A673 (cell line): ENCODE data around the gene CAST.

Experiments used
- EZH2 ChIP-seq: fragments of 200-600 bp; sonication (generic); IDR thresholded peaks from 2 replicates; pipeline ENCODE4 v1.6.1; 2017; ENCODE audit warnings: borderline replicate concordance, low read depth, mild to moderate bottlenecking, mixed read lengths, antibody characterized with exemption, low read length; ENCODE audit not compliant: poor library complexity, severe bottlenecking
- TF ChIP-seq, protein P1 (sequence below): fragments of 300-800, 200-600 bp; sonication (generic); conservative IDR thresholded peaks from 2 replicates; pipeline ENCODE4 v1.5.1; 2017; ENCODE audit warnings: low read depth, mild to moderate bottlenecking, antibody characterized with exemption, low read length, moderate library complexity, mixed read lengths

DNA sequence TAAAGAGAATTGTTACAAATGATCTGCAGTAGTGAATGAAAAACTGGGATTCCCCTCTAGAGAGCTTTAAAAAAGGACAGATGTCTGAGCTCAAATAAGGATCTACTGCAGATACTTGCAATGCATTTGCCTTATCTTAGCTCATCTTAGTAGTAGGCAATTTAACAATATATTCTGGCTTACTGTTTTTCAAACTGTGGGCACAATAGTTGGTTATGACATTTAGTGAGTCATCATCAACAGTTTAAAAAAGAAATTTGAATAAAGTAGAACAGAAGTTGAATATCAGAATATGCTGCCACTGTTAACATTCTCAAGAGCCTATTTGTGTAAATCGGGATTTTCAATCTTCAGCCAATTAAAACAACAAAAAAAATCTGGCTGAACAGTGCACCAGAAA lies 6.7 kb upstream of the CAST start:
- TF ChIP-seq, protein P1, sequence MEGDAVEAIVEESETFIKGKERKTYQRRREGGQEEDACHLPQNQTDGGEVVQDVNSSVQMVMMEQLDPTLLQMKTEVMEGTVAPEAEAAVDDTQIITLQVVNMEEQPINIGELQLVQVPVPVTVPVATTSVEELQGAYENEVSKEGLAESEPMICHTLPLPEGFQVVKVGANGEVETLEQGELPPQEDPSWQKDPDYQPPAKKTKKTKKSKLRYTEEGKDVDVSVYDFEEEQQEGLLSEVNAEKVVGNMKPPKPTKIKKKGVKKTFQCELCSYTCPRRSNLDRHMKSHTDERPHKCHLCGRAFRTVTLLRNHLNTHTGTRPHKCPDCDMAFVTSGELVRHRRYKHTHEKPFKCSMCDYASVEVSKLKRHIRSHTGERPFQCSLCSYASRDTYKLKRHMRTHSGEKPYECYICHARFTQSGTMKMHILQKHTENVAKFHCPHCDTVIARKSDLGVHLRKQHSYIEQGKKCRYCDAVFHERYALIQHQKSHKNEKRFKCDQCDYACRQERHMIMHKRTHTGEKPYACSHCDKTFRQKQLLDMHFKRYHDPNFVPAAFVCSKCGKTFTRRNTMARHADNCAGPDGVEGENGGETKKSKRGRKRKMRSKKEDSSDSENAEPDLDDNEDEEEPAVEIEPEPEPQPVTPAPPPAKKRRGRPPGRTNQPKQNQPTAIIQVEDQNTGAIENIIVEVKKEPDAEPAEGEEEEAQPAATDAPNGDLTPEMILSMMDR: no peak
- no peak for TF ChIP-seq EZH2
